Thoracic aorta (tissue), 2 donors: ENCODE data around the gene CAPN5. TPM values are rescaled to one million over a fixed set of nuclear protein-coding genes. Genes with fewer than 3 reads are reported as not detected.

Source experiments
- ATAC-seq: fragments of 150-250 bp; one replicate; pipeline ENCODE4 v1.8.0; 2017; ENCODE audit warnings: low read depth; ENCODE audit not compliant: insufficient number of reproducible peaks, low FRiP score
- DNase-seq: peaks from one replicate; pipeline ENCODE4 v3.0.0-alpha.2; 2020; ENCODE audit warnings: low spot score
- H3K27ac ChIP-seq, 2 donors: fragments of 200-600 bp; sonication (generic); 1 replicate in 1 of 2; 2 replicates in 1 of 2; pipeline ENCODE4 v1.5.1; 2016; ENCODE audit warnings: mild to moderate bottlenecking in 2 of 2, moderate library complexity in 2 of 2
- H3K27me3 ChIP-seq: fragments of 200-600 bp; sonication (generic); replicated peaks from 2 replicates; pipeline ENCODE4 v1.6.0; 2016; ENCODE audit warnings: mild to moderate bottlenecking; ENCODE audit not compliant: insufficient read depth
- H3K36me3 ChIP-seq: fragments of 200-600 bp; sonication (generic); one replicate; pipeline ENCODE4 v1.5.1; 2016
- H3K4me1 ChIP-seq, 2 donors: fragments of 200-600 bp; sonication (generic); 1 replicate in 1 of 2; 2 replicates in 1 of 2; pipeline versions ENCODE4 v1.5.1 to v1.6.0; 2016; ENCODE audit warnings: low read depth in 2 of 2, mild to moderate bottlenecking in 1 of 2; ENCODE audit not compliant: control insufficient read depth in 1 of 2
- H3K4me3 ChIP-seq: fragments of 200-600 bp; sonication (generic); 2 replicates; pipeline ENCODE4 v1.5.1; 2016; ENCODE audit warnings: mild to moderate bottlenecking
- H3K9me3 ChIP-seq: fragments of 200-600 bp; sonication (generic); 2 replicates; pipeline ENCODE4 v1.5.1; 2016
- CTCF ChIP-seq: fragments of 200-600 bp; sonication (generic); IDR thresholded peaks from one replicate; pipeline ENCODE4 v1.5.1; 2019; ENCODE audit warnings: antibody characterized with exemption
- total RNA-seq, 2 donors: library from RNA; depleted of rRNA; stranded (reverse); fragments of >200 nt; gene quantifications; one replicate each; pipeline versions ENCODE4 v1.1.0 to v1.2.3, GENCODE V29; 2016

CAPN5 gene
- total RNA-seq, 2 donors from 2014 or later = 9.5 to 20.8 TPM

GRCh38 chr11:77126861-77127234 lies 60.1 kb downstream of the CAPN5 start:
- no peaks in the 10 kb centered on the region for H3K27me3 ChIP-seq
- H3K4me3 ChIP-seq = peak overlapping the region; percentile 76
- DNase-seq = no peak
- ATAC-seq = no peak
- H3K9me3 ChIP-seq = no peaks in the 10 kb centered on the region
- TF ChIP-seq CTCF = no peak
- H3K4me1 ChIP-seq = peaks cover 18 to 37% of the 10 kb centered on the region in 2 donors
- no peak overlapping the region for H3K27ac ChIP-seq
- peaks cover 2% of the 10 kb centered on the region for H3K36me3 ChIP-seq

- no peak for DNase-seq
- Histone ChIP-seq H3K4me1 (peaks cover 18 to 38% of the 10 kb centered on the region in 2 donors), H3K27ac (no peak overlapping the region), H3K9me3 (no peaks in the 10 kb centered on the region), H3K36me3 (no peaks in the 10 kb centered on the region), H3K27me3 (no peaks in the 10 kb centered on the region), H3K4me3 (peak overlapping the region; percentile 76)
- peak; percentile 99 for TF ChIP-seq CTCF
- peak; percentile 52 for ATAC-seq
Measured at GRCh38 chr11:77127235-77127911, 60.6 kb downstream of the CAPN5 start.

GRCh38 chr11:77127920-77128691 lies 61.3 kb downstream of the CAPN5 start, which contains the start of gene MYO7A:
MYO7A (plus strand) TSS chr11:77128246; CDS start chr11:77130635, 2,389 bp downstream.
- no peak within 1 kb of the TSS for H3K27ac ChIP-seq

DNA sequence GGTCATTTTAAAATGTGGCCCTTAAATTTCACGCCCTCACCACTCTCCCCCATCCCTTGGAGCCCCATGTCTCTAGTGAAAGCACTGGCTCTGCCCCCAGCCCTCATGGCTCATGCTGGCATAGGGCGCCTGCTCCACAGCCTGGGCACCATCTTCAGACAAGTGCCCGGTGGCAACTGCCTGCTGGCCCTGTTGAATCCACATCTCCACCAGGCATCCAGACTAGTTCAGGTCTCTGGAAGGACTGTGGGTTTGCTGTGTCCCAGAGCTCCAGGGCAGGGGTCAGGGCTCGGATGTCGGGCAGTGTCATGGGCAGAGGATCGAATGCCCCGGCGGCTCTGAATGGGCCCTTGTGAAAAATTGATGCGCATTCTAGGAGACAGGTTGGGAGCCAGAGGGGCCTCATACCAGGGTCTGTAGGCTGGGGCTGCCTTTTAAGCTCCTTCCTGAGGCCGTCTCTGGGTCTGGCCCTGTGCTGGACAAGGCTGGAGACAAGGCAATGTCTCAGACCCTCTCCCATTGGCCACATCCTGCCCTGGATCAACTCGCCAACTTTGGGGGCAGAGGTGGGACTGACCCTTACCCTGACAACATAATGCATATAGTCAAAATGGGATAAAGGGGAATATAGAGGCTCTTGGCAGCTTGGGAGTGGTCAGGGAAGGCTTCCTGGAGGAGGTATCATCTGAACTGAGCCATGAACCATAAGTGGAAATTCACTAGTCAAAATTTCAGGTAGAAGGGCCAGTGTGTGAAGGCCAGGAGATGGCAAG lies 62.5 kb downstream of the CAPN5 start:
- Histone ChIP-seq H3K27me3 (no peaks in the 10 kb centered on the region), H3K9me3 (no peaks in the 10 kb centered on the region), H3K4me1 (peaks cover 18 to 38% of the 10 kb centered on the region in 2 donors), H3K27ac (no peak overlapping the region), H3K4me3 (no peak overlapping the region), H3K36me3 (no peaks in the 10 kb centered on the region)
- no peak for ATAC-seq
- no peak for TF ChIP-seq CTCF
- no peak for DNase-seq

More at GRCh38 chr11:77127920-77128691, 61.3 kb downstream of the CAPN5 start, which contains the start of gene MYO7A:
- no peak for TF ChIP-seq CTCF
- H3K9me3 ChIP-seq = no peaks in the 10 kb centered on the region
- peak within 1 kb of the TSS; percentile 76 for H3K4me3 ChIP-seq
- H3K27me3 ChIP-seq = no peaks in the 10 kb centered on the region
- H3K4me1 ChIP-seq = peaks cover 18 to 38% of the 10 kb centered on the region in 2 donors
- no peak for DNase-seq
- no peak for ATAC-seq
- no peaks in the 10 kb centered on the region for H3K36me3 ChIP-seq
